H1 (cell line): ENCODE data around the gene CNOT3. TPM values are rescaled to one million over a fixed set of nuclear protein-coding genes. Genes with fewer than 3 reads are reported as not detected.

Experiments
- CTCF ChIA-PET: fragments of 300-600 bp; sonication (Branson Sonifier 250); formaldehyde crosslinking; loops from one replicate; lab custom pipeline; 2021; ENCODE audit not compliant: partially characterized antibody; lab: Charles Lee
- POLR2A ChIA-PET: fragments of 300-600 bp; sonication (Branson Sonifier 250); formaldehyde crosslinking; loops from one replicate; lab custom pipeline; 2021; ENCODE audit warnings: inconsistent platforms; ENCODE audit not compliant: partially characterized antibody; lab: Charles Lee
- DNase-seq, 2 experiments: peaks; one replicate each; pipeline versions ENCODE4 v3.0.0 to v3.0.0-alpha.2; 2010 to 2022; ENCODE audit warnings: low spot score in 2 of 2, low read depth in 1 of 2, mixed read lengths in 1 of 2
- FAIRE-seq: peaks from 2 replicates; lab custom pipeline; 2011; peaks lifted over from hg19 to GRCh38; lab: Jason Lieb, UNC
- H2AFZ ChIP-seq: 2 replicates; pipeline ENCODE4 v1.8.1; 2012; ENCODE audit warnings: low read length, inconsistent platforms
- H2AK5ac ChIP-seq: 2 replicates; pipeline ENCODE4 v1.6.1; 2013; ENCODE audit warnings: low read depth, low read length
- H2BK120ac ChIP-seq: replicated peaks from 2 replicates; pipeline ENCODE3; 2013; ENCODE audit warnings: low read depth, low read length, inconsistent platforms
- H2BK12ac ChIP-seq: 2 replicates; pipeline ENCODE4 v1.6.1; 2013; ENCODE audit warnings: low read depth, low read length
- H2BK15ac ChIP-seq: 2 replicates; pipeline ENCODE4 v1.6.1; 2013; ENCODE audit warnings: low read length
- H2BK20ac ChIP-seq: 2 replicates; pipeline ENCODE4 v1.6.1; 2013; ENCODE audit warnings: low read length
- H2BK5ac ChIP-seq: 2 replicates; pipeline ENCODE4 v1.6.1; 2013; ENCODE audit warnings: low read depth, low read length
- H3K14ac ChIP-seq: 2 replicates; pipeline ENCODE4 v1.6.1; 2013; ENCODE audit warnings: inconsistent platforms; ENCODE audit not compliant: insufficient read length
- H3K18ac ChIP-seq: 2 replicates; pipeline ENCODE4 v1.6.1; 2013; ENCODE audit warnings: low read length; ENCODE audit errors: extremely low read depth
- H3K23ac ChIP-seq: 2 replicates; pipeline ENCODE4 v1.6.1; 2013; ENCODE audit warnings: inconsistent platforms; ENCODE audit not compliant: insufficient read length
- H3K23me2 ChIP-seq: 2 replicates; pipeline ENCODE4 v1.6.1; 2013; ENCODE audit warnings: low read depth, low read length
- H3K27ac ChIP-seq: 2 replicates; pipeline ENCODE4 v1.6.1; 2011; ENCODE audit warnings: low read depth, low read length, inconsistent platforms
- H3K27me3 ChIP-seq, 4 experiments: replicated peaks in 1 of 4; 1 replicate in 1 of 4; 2 replicates in 3 of 4; pipeline versions ENCODE4 v1.6.1 to v1.8.1; 2011 to 2013; ENCODE audit warnings: low read length in 3 of 4, mild to moderate bottlenecking in 3 of 4, inconsistent platforms in 2 of 4, mixed read lengths in 2 of 4, moderate library complexity in 1 of 4; ENCODE audit not compliant: control insufficient read depth in 3 of 4, insufficient read depth in 3 of 4; ENCODE audit errors: extremely low read depth in 1 of 4
- H3K36me3 ChIP-seq, 4 experiments: 2 replicates each; pipeline versions ENCODE4 v1.6.1 to v1.8.1; 2011 to 2013; ENCODE audit warnings: mild to moderate bottlenecking in 4 of 4, low read length in 3 of 4, moderate library complexity in 2 of 4, control low read depth in 1 of 4, inconsistent platforms in 1 of 4; ENCODE audit not compliant: insufficient read depth in 4 of 4, control insufficient read depth in 2 of 4
- H3K4ac ChIP-seq: replicated peaks from 2 replicates; pipeline ENCODE3; 2013; ENCODE audit warnings: low read length, low read depth, mixed read lengths, inconsistent platforms; ENCODE audit not compliant: insufficient read length
- H3K4me1 ChIP-seq, 4 experiments: replicated peaks in 1 of 4; 1 replicate in 1 of 4; 2 replicates in 3 of 4; pipeline versions ENCODE4 v1.6.1 to v1.8.1; 2011 to 2013; ENCODE audit warnings: low read length in 3 of 4, inconsistent platforms in 2 of 4, mixed read lengths in 1 of 4; ENCODE audit not compliant: insufficient read depth in 4 of 4, control insufficient read depth in 3 of 4
- H3K4me2 ChIP-seq, 2 experiments: 2 replicates each; pipeline versions ENCODE4 v1.6.1 to v1.8.1; 2011 to 2013; ENCODE audit warnings: low read depth in 2 of 2, low read length in 2 of 2, control low read depth in 1 of 2, inconsistent platforms in 1 of 2, mild to moderate bottlenecking in 1 of 2; ENCODE audit not compliant: insufficient read depth in 1 of 2
- H3K4me3 ChIP-seq, 4 experiments: fragments of 200-600, 300-600 bp in 1 of 4; sonication (generic), shearing (Covaris generic), sonication (Bioruptor Twin) in 1 of 4; 2 replicates each; pipeline versions ENCODE4 v1.5.1 to v1.8.1; 2011 to 2016; ENCODE audit warnings: low read length in 4 of 4, low read depth in 3 of 4, control low read depth in 2 of 4, inconsistent platforms in 2 of 4, mild to moderate bottlenecking in 2 of 4, mixed read lengths in 1 of 4, moderate library complexity in 1 of 4; ENCODE audit not compliant: insufficient read depth in 2 of 4; ENCODE audit errors: extremely low read depth in 1 of 4
- H3K56ac ChIP-seq: replicated peaks from 2 replicates; pipeline ENCODE3; 2013; ENCODE audit warnings: low read depth, mild to moderate bottlenecking, mixed read lengths, low read length, inconsistent platforms; ENCODE audit not compliant: insufficient read length
- H3K79me1 ChIP-seq: 2 replicates; pipeline ENCODE4 v1.6.1; 2013; ENCODE audit warnings: low read depth, low read length, control low read depth
- H3K79me2 ChIP-seq, 2 experiments: 2 replicates each; pipeline versions ENCODE4 v1.6.1 to v1.8.1; 2012 to 2013; ENCODE audit warnings: low read length in 2 of 2, mild to moderate bottlenecking in 2 of 2, inconsistent platforms in 1 of 2; ENCODE audit not compliant: insufficient read depth in 2 of 2, control insufficient read depth in 1 of 2
- H3K9ac ChIP-seq, 4 experiments: replicated peaks in 1 of 4; 1 replicate in 1 of 4; 2 replicates in 3 of 4; pipeline versions ENCODE4 v1.6.1 to v1.8.1; 2011 to 2013; ENCODE audit warnings: low read depth in 3 of 4, low read length in 3 of 4, control low read depth in 2 of 4, mild to moderate bottlenecking in 2 of 4, moderate library complexity in 2 of 4, inconsistent platforms in 1 of 4; ENCODE audit errors: extremely low read depth in 1 of 4
- H3K9me3 ChIP-seq, 2 experiments: 2 replicates each; pipeline versions ENCODE4 v1.6.1 to v1.8.1; 2012 to 2013; ENCODE audit warnings: mild to moderate bottlenecking in 2 of 2, moderate library complexity in 2 of 2, control low read depth in 1 of 2, inconsistent platforms in 1 of 2, low read depth in 1 of 2, low read length in 1 of 2, mixed read lengths in 1 of 2; ENCODE audit not compliant: insufficient read depth in 2 of 2
- H4K20me1 ChIP-seq, 2 experiments: replicated peaks in 1 of 2; 2 replicates each; pipeline versions ENCODE3 to v1.8.1; 2011 to 2013; ENCODE audit warnings: inconsistent platforms in 2 of 2, low read length in 2 of 2, mild to moderate bottlenecking in 1 of 2; ENCODE audit not compliant: insufficient read depth in 2 of 2, control insufficient read depth in 1 of 2
- H4K5ac ChIP-seq: 2 replicates; pipeline ENCODE4 v1.6.1; 2013; ENCODE audit warnings: low read length, low read depth, mixed read lengths, inconsistent platforms; ENCODE audit not compliant: insufficient read length
- H4K8ac ChIP-seq: 2 replicates; pipeline ENCODE4 v1.8.0; 2013; ENCODE audit warnings: mild to moderate bottlenecking, moderate library complexity, low read length, inconsistent platforms; ENCODE audit not compliant: insufficient read depth; ENCODE audit errors: extremely low read depth
- H4K91ac ChIP-seq: replicated peaks from 2 replicates; pipeline ENCODE3; 2013; ENCODE audit warnings: low read length, mixed read lengths, inconsistent platforms; ENCODE audit not compliant: insufficient read length
- CTCF ChIP-seq, 3 experiments: IDR thresholded peaks; 1 replicate in 2 of 3; 2 replicates in 1 of 3; pipeline versions ENCODE4 v1.5.1 to v1.6.1; 2011; ENCODE audit warnings: low read length in 3 of 3, mild to moderate bottlenecking in 3 of 3, inconsistent platforms in 2 of 3, low read depth in 1 of 3, moderate library complexity in 1 of 3; ENCODE audit not compliant: insufficient read depth in 1 of 3; ENCODE audit errors: control extremely low read depth in 1 of 3
- POLR2A ChIP-seq, 2 experiments: IDR thresholded peaks; 1 replicate in 1 of 2; 2 replicates in 1 of 2; pipeline ENCODE4 v1.6.1; 2011; ENCODE audit warnings: low read depth in 2 of 2, low read length in 2 of 2, mild to moderate bottlenecking in 2 of 2; ENCODE audit errors: control extremely low read depth in 1 of 2
- RAD21 ChIP-seq, 2 experiments: IDR thresholded peaks in 1 of 2; conservative IDR thresholded peaks in 1 of 2; 2 replicates each; pipeline ENCODE4 v1.6.1; 2011; ENCODE audit warnings: low read depth in 2 of 2, low read length in 2 of 2, improper control_type of control experiment in 1 of 2, inconsistent platforms in 1 of 2, mild to moderate bottlenecking in 1 of 2, moderate library complexity in 1 of 2
- TEAD4 ChIP-seq: IDR thresholded peaks from 2 replicates; pipeline ENCODE4 v1.6.1; 2012; ENCODE audit warnings: low read depth, low read length, inconsistent platforms, mixed read lengths
- WGBS, 2 experiments: shearing (Covaris generic) in 1 of 2; methylation state at CpG; one replicate each; pipeline versions ENCODE4 v1.1.6 to v1.1.7; 2013 to 2015; ENCODE audit warnings: low lambda C conversion rate in 2 of 2, mixed read lengths in 2 of 2, inconsistent platforms in 1 of 2, low coverage in 1 of 2, missing lambda C conversion rate in 1 of 2; ENCODE audit not compliant: insufficient replicate concordance in 2 of 2, insufficient coverage in 1 of 2, insufficient read length in 1 of 2; ENCODE audit errors: extremely low coverage in 1 of 2, missing lambda C conversion rate in 1 of 2; 5-methylcytosine and 5-hydroxymethylcytosine counted together
- polyA plus RNA-seq, 7 experiments: library from polyadenylated mRNA; depleted of rRNA in 3 of 7; stranded (reverse) in 5 of 7; unstranded in 2 of 7; fragments of >200 nt in 5 of 7; fragments of 200-250 nt in 2 of 7; gene quantifications; 1 replicate in 5 of 7; 2 replicates in 1 of 7; 4 replicates in 1 of 7; pipeline versions ENCODE4 v1.2.1 to v1.2.3, GENCODE V29; 2011 to 2013; ENCODE audit warnings: missing spikeins in 2 of 7, mixed read lengths in 2 of 7
- total RNA-seq: library from RNA; stranded (reverse); fragmentation: NEBNext Ultra II Directional; extraction: Animal tissue kit (Norgen Biotek cat#: 25700); gene quantifications from 2 replicates; pipeline ENCODE4 v1.2.1, GENCODE V29; 2021

CNOT3 gene
- total and polyA plus RNA-seq, 2 of the 8 experiments (the other 6 are each of a cell fraction or from before 2014, with no cell fraction given) = 21.2 to 86.4 TPM

DNA sequence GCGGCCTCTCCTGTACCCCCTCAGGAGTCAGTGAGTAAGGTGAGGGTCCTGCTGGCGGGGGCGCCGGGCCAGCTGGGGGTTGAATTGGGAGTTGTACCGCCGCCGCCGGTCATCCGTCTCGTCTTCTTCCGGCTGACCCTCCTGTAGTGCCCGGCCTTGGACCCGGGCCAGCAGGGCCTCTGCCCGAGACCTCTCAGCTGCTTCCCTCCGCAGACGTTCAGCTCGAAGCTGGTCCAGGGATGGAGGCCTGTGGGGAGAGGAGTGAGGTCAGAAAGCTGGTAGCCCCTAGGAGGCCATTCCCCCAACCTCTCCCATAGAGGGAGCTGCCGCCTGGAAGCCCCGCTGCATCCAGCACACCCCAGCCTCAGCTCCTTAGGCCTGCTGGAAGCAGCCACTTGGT is 18.1 kb downstream of the CNOT3 start:
- TF ChIP-seq CTCF (IDR thresholded peaks at IDR 0.05; ENCODE audit: control extremely low read depth in 1 of 3, insufficient read depth in 1 of 3, low read depth in 1 of 3, low read length in 3 of 3) (peak; percentile 27 to 47 (median 29)), RAD21 (IDR thresholded peaks at IDR 0.05 in 1 of 2, conservative IDR thresholded peaks at IDR 0.05 in 1 of 2; ENCODE audit: low read depth in 2 of 2, low read length in 2 of 2) (peak in 1 of 2 experiments; percentile 9; a peak in 2 of 4 replicates), TEAD4 (no peak), POLR2A (IDR thresholded peaks at IDR 0.05; ENCODE audit: control extremely low read depth in 1 of 2, low read depth in 2 of 2, low read length in 2 of 2) (0 out of 3 replicates have a peak, but pooled peaks of 1 of the 2 experiments have one; percentile 16)
- Histone ChIP-seq H2BK12ac (no peak overlapping the region), H4K91ac (no peak overlapping the region), H3K14ac (no peak overlapping the region), H3K9me3 (no peaks in the 10 kb centered on the region), H3K27ac (no peak overlapping the region), H3K79me2 (no peaks in the 10 kb centered on the region), H2BK20ac (no peak overlapping the region), H3K23me2 (peaks cover 12% of the 10 kb centered on the region), H3K23ac (no peak overlapping the region), H2BK5ac (no peak overlapping the region), H4K20me1 (peaks cover 9 to 19% of the 10 kb centered on the region in 2 experiments), H3K4me3 (no peak overlapping the region), H2BK15ac (no peak overlapping the region), H3K79me1 (peaks cover 7% of the 10 kb centered on the region), H2AFZ (no peak overlapping the region), H2BK120ac (no peak overlapping the region), H3K27me3 (no peaks in the 10 kb centered on the region), H3K18ac (no peak overlapping the region), H3K36me3 (peaks cover 25 to 55% (median 49%) of the 10 kb centered on the region in 4 experiments), H3K56ac (no peak overlapping the region), H2AK5ac (no peak overlapping the region), H3K4ac (no peak overlapping the region), H4K5ac (no peak overlapping the region), H3K4me2 (no peak overlapping the region), H4K8ac (no peak overlapping the region), H3K9ac (no peak overlapping the region), H3K4me1 (peaks cover 0 to 12% (median 7%) of the 10 kb centered on the region in 4 experiments; a peak in 6 of 7 replicates)
- POLR2A ChIA-PET = interaction anchor here (0.8 to 14.8 kb wide), 10 partner anchors 7 to 47 kb away, joined by 3 to 348 read pairs (median 5); partner anchors contain the start of genes CNOT3, PRPF31 and TFPT
- CTCF ChIA-PET = interaction anchor here (0.8 to 1.9 kb wide), 7 partner anchors 16 to 309 kb away, joined by 3 to 10 read pairs (median 3); partner anchors contain the start of gene CNOT3
- DNase-seq = no peak
- 91% methylated on average over 13 of the region's 19 CpGs; no CpG with 5 or more reads in 1 of the 2 experiments for WGBS, 2 experiments
- no peak for FAIRE-seq
